SKM-1 treated with dmso at 0.1 percent for 144 hours (cell line): ENCODE data around the gene DUSP14.

Experiments
- DNase-seq: peaks from one replicate; lab custom pipeline; 2025; ENCODE audit not compliant: unreplicated experiment; lab: John Stamatoyannopoulos, UW

Gene DUSP14

DNA sequence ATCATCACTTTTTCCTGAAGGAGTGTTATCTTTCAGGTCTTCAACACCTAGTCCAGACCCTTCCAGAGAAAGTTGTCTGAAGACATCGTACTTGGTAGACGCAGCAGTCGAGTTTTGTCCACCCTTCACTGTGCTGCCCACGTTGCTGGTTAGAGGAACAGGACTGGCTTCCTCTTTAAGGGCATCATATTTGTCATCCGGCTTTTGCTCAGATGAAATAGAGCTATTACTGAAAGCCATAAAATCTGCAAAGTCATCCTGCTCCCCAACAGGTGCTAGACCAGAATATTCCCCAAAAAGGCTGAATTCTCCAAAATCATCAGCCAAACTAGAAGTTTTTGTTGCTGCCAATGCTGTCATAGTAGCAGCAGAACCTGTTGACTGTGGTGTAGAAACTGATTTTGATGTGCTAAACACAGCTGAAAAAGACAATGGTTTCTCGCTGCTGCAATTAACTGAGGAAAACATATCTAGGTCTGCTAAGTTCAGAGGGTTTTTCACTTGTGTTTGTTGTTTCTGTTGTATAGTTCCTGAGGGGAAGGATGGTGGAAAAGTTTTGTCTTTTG is 63.8 kb downstream of the DUSP14 start:
- no peak for DNase-seq

DNA sequence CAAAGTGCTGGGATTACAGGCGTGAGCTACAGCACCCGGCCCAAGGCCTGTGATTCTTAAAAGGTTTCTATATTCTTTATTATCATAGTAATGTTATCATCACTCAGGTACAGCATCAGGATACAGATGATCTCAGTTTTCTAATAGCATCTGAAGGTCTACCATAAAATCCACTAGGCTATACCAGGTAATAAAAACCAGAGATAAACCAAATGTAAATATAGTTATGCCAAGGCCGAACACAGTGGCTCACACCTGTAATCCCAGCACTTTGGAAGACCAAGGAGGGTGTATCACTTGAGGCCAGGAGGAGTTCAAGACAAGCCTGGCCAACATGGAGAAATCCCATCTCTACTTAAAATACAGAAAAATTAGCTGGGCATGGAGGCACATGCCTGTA is 65.7 kb downstream of the DUSP14 start:
- no peak for DNase-seq

DNA sequence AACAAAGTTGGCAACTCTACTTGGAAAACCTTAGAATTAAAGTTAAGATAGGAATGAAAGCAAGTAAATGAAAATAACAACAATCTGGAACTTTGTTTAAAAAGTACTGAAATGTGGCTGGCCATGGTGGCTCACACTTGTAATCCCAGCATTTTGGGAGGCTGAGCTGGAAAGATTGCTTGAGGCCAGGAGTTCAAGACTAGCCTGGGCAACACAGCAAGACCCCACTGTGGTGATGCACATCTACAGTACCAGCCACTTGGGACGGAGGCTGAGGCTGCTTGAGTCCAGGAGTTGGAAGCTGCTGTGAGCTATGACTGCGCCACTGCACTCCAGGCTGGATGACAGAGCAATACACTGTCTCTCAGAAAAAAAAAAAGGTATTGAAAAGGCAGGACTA is 67.8 kb downstream of the DUSP14 start:
- DNase-seq = no peak

GRCh38 chr17:37558299-37558698 is 68.6 kb downstream of the DUSP14 start:
- no peak for DNase-seq

GRCh38 chr17:37562016-37562745 is 72.5 kb downstream of the DUSP14 start:
- no peak for DNase-seq
